IMR-90 (cell line): ENCODE measurements around the gene PLCD1. TPM values are rescaled to one million over a fixed set of nuclear protein-coding genes. Genes with fewer than 3 reads are reported as not detected.

Source experiments
- ATAC-seq: fragments of 200-7000 bp; cut with Tn5 transposase; 2 replicates; pipeline ENCODE4 v1.9.1; 2020; ENCODE audit warnings: low read depth, mild to moderate bottlenecking, moderate library complexity
- BruUV-seq: library from RNA; stranded (reverse); fragments of 400-500 nt; replicated peaks from 2 replicates; lab custom pipeline; 2021; lab: Mats Ljungman, UMichigan
- CTCF ChIA-PET: fragments of 300-600 bp; formaldehyde crosslinking; extraction: SDS; loops from one replicate; lab custom pipeline; 2021; ENCODE audit warnings: antibody characterized with exemption; lab: Yijun Ruan, JAX
- POLR2A ChIA-PET: fragments of 300-600 bp; sonication (Branson Sonifier 250); formaldehyde crosslinking; loops from one replicate; lab custom pipeline; 2022; ENCODE audit warnings: antibody characterized with exemption; ENCODE audit not compliant: unreplicated experiment; lab: Charles Lee
- DNase-seq: peaks from one replicate; pipeline ENCODE4 v3.0.0; 2013
- H2AFZ ChIP-seq: replicated peaks from 2 replicates; pipeline ENCODE3; 2013; ENCODE audit warnings: low read length, mild to moderate bottlenecking; ENCODE audit not compliant: poor library complexity
- H2AK5ac ChIP-seq: 2 replicates; pipeline ENCODE4 v1.6.1; 2013; ENCODE audit warnings: low read depth, low read length, inconsistent platforms
- H2AK9ac ChIP-seq: replicated peaks from 2 replicates; pipeline ENCODE3; 2013; ENCODE audit warnings: mild to moderate bottlenecking, low read depth, low read length, moderate library complexity; ENCODE audit not compliant: poor library complexity
- H2BK120ac ChIP-seq: 2 replicates; pipeline ENCODE4 v1.6.1; 2013; ENCODE audit warnings: low read depth, low read length, inconsistent platforms
- H2BK15ac ChIP-seq: 3 replicates; pipeline ENCODE4 v1.6.1; 2013; ENCODE audit warnings: low read depth, low read length, inconsistent platforms
- H2BK20ac ChIP-seq: 2 replicates; pipeline ENCODE4 v1.6.1; 2013; ENCODE audit warnings: low read depth, mild to moderate bottlenecking, inconsistent platforms, low read length, moderate library complexity
- H2BK5ac ChIP-seq: 2 replicates; pipeline ENCODE4 v1.6.1; 2013; ENCODE audit warnings: mild to moderate bottlenecking, low read depth, low read length, inconsistent platforms; ENCODE audit not compliant: poor library complexity, severe bottlenecking
- H3K14ac ChIP-seq: replicated peaks from 2 replicates; pipeline ENCODE4 v1.6.1; 2013; ENCODE audit warnings: low read depth, low read length, inconsistent platforms
- H3K18ac ChIP-seq: 2 replicates; pipeline ENCODE4 v1.6.1; 2013; ENCODE audit warnings: low read depth, low read length, control low read depth
- H3K23ac ChIP-seq: 2 replicates; pipeline ENCODE4 v1.6.1; 2013; ENCODE audit warnings: low read depth, low read length, inconsistent platforms
- H3K27ac ChIP-seq: 2 replicates; pipeline ENCODE4 v1.5.1; 2013; ENCODE audit warnings: mild to moderate bottlenecking, control low read depth, low read length; ENCODE audit not compliant: insufficient read depth
- H3K27me3 ChIP-seq: 2 replicates; pipeline ENCODE4 v1.6.1; 2013; ENCODE audit warnings: low read length; ENCODE audit not compliant: control insufficient read depth, insufficient read depth
- H3K36me3 ChIP-seq: 2 replicates; pipeline ENCODE4 v1.6.1; 2013; ENCODE audit warnings: low read length, mixed read lengths; ENCODE audit not compliant: control insufficient read depth, insufficient read depth
- H3K4ac ChIP-seq: 2 replicates; pipeline ENCODE4 v1.6.1; 2013; ENCODE audit warnings: low read depth, low read length, inconsistent platforms
- H3K4me1 ChIP-seq: 2 replicates; pipeline ENCODE4 v1.6.1; 2013; ENCODE audit warnings: low read length, mixed read lengths; ENCODE audit not compliant: control insufficient read depth, insufficient read depth
- H3K4me2 ChIP-seq: 2 replicates; pipeline ENCODE4 v1.6.1; 2013; ENCODE audit warnings: low read depth, mild to moderate bottlenecking, control low read depth, low read length, moderate library complexity
- H3K4me3 ChIP-seq: 2 replicates; pipeline ENCODE4 v1.5.1; 2013; ENCODE audit warnings: low read depth, mild to moderate bottlenecking, control low read depth, low read length, moderate library complexity; ENCODE audit not compliant: insufficient read depth
- H3K56ac ChIP-seq: 2 replicates; pipeline ENCODE4 v1.6.1; 2013; ENCODE audit warnings: low read length, inconsistent platforms; ENCODE audit not compliant: insufficient read depth; ENCODE audit errors: extremely low read depth
- H3K79me1 ChIP-seq, 2 experiments: 2 replicates each; pipeline ENCODE4 v1.6.1; 2013; ENCODE audit warnings: low read length in 2 of 2, inconsistent platforms in 1 of 2, low read depth in 1 of 2
- H3K9ac ChIP-seq: 2 replicates; pipeline ENCODE4 v1.6.1; 2013; ENCODE audit warnings: low read depth, low read length, control low read depth
- H3K9me1 ChIP-seq: 2 replicates; pipeline ENCODE4 v1.6.1; 2013; ENCODE audit warnings: low read length, inconsistent platforms; ENCODE audit not compliant: insufficient read depth
- H3K9me3 ChIP-seq: 2 replicates; pipeline ENCODE4 v1.6.1; 2013; ENCODE audit warnings: low read length; ENCODE audit not compliant: control insufficient read depth, insufficient read depth
- H4K20me1 ChIP-seq: 2 replicates; pipeline ENCODE4 v1.6.1; 2013; ENCODE audit warnings: low read length, inconsistent platforms; ENCODE audit not compliant: insufficient read depth
- H4K5ac ChIP-seq: 2 replicates; pipeline ENCODE4 v1.6.1; 2013; ENCODE audit warnings: mild to moderate bottlenecking, low read depth, low read length, control low read depth
- H4K8ac ChIP-seq, 2 experiments: 2 replicates each; pipeline ENCODE4 v1.6.1; 2013; ENCODE audit warnings: low read depth in 2 of 2, low read length in 2 of 2, control low read depth in 1 of 2, inconsistent platforms in 1 of 2
- H4K91ac ChIP-seq: 2 replicates; pipeline ENCODE4 v1.6.1; 2013; ENCODE audit warnings: low read depth, low read length, inconsistent platforms; ENCODE audit not compliant: insufficient read depth
- BHLHE40 ChIP-seq: fragments of 150-350 bp; IDR thresholded peaks from 2 replicates; pipeline ENCODE4 v1.6.1; 2016; ENCODE audit warnings: mild to moderate bottlenecking, low read depth, low read length
- CEBPB ChIP-seq: IDR thresholded peaks from 2 replicates; pipeline ENCODE4 v1.6.1; 2012; ENCODE audit warnings: low read depth, low read length, improper control_type of control experiment
- MXI1 ChIP-seq: IDR thresholded peaks from 2 replicates; pipeline ENCODE4 v1.6.1; 2012; ENCODE audit warnings: low read depth, mild to moderate bottlenecking, low read length, moderate library complexity, borderline replicate concordance
- WGBS, 2 experiments: methylation state at CpG; one replicate each; pipeline versions ENCODE4 v1.1.5 to v1.1.7; 2013; ENCODE audit warnings: missing lambda C conversion rate in 2 of 2; ENCODE audit not compliant: insufficient read length in 1 of 2; ENCODE audit errors: extremely low coverage in 2 of 2; 5-methylcytosine and 5-hydroxymethylcytosine counted together
- dilution Hi-C: fragments of 300-500 bp; cut with HindIII; formaldehyde crosslinking; loops from one replicate; pipeline ENCODE4 v1.14.3; 2018; ENCODE audit warnings: low sequenced_read_pairs; ENCODE audit not compliant: unreplicated experiment
- in situ Hi-C: fragments of 300-500 bp; cut with MboI; formaldehyde crosslinking; loops from 3 replicates; pipeline ENCODE4 v1.14.3; 2019; ENCODE audit warnings: low sequenced_read_pairs, inconsistent platforms, mixed read lengths
- intact Hi-C: fragments of 100-400 bp; cut with micrococcal nuclease; formaldehyde crosslinking; loops from 2 replicates; pipeline ENCODE4 v1.10.0; 2022
- polyA plus RNA-seq, 3 experiments: library from polyadenylated mRNA; depleted of rRNA; stranded (reverse); fragments of >200 nt; gene quantifications; 2 replicates each; pipeline ENCODE4 v1.2.3, GENCODE V29; 2012; ENCODE audit warnings: low replicate concordance in 1 of 3
- total RNA-seq: library from RNA; depleted of rRNA; stranded (reverse); fragments of >200 nt; gene quantifications from 2 replicates; pipeline ENCODE4 v1.2.3, GENCODE V29; 2012
- TF ChIP-seq, protein P1 (sequence below): fragments of 150-350 bp; IDR thresholded peaks from 2 replicates; pipeline ENCODE4 v1.6.1; 2017; ENCODE audit warnings: mild to moderate bottlenecking, antibody characterized with exemption, low read length, low read depth
- TF ChIP-seq, protein P2 (sequence below): conservative IDR thresholded peaks from 2 replicates; pipeline ENCODE4 v1.5.1; 2012; ENCODE audit warnings: mild to moderate bottlenecking, low read depth, low read length, improper control_type of control experiment

The PLCD1 gene
- total and polyA plus RNA-seq, 2 of the 4 experiments (the other 2 are of a cell fraction), result 14.9 to 16.3 TPM

GRCh38 chr3:38008191-38008701, 21.2 kb downstream of the PLCD1 start:
- H3K4ac ChIP-seq, result no peak overlapping the region
- ChIA-PET POLR2A (no interaction called here), CTCF (no interaction called here)
- no peak overlapping the region for H3K9ac ChIP-seq
- dilution Hi-C loops, result no loop called here
- H2BK15ac ChIP-seq, result no peak overlapping the region
- no peak overlapping the region for H2AFZ ChIP-seq
- peaks cover 8% of the 10 kb centered on the region; the same call in 1 of the 2 replicates for H3K9me1 ChIP-seq
- H4K5ac ChIP-seq, result no peak overlapping the region
- H3K14ac ChIP-seq, result no peak overlapping the region
- DNase-seq (no peak), ATAC-seq (no peak)
- H3K18ac ChIP-seq, result no peak overlapping the region
- H3K79me1 ChIP-seq, result no peaks in the 10 kb centered on the region
- H2AK5ac ChIP-seq, result no peak overlapping the region
- no peak overlapping the region for H2AK9ac ChIP-seq
- H3K4me3 ChIP-seq, result no peak overlapping the region
- no peak overlapping the region for H2BK120ac ChIP-seq
- 90% methylated on average over 14 of the region's 19 CpGs; no CpG with 5 or more reads in 1 of the 2 experiments for WGBS, 2 experiments
- intact Hi-C loops, result no loop called here
- no peak overlapping the region for H4K91ac ChIP-seq
- no peak overlapping the region for H2BK5ac ChIP-seq
- no peaks in the 10 kb centered on the region for H3K27me3 ChIP-seq
- H3K23ac ChIP-seq, result no peak overlapping the region
- H3K27ac ChIP-seq, result no peak overlapping the region
- H3K36me3 ChIP-seq, result peaks cover 29% of the 10 kb centered on the region
- H3K4me2 ChIP-seq, result no peak overlapping the region
- H2BK20ac ChIP-seq, result no peak overlapping the region
- in situ Hi-C loops, result no loop called here
- TF ChIP-seq MXI1 (no peak), BHLHE40 (no peak), CEBPB (no peak)
- TF ChIP-seq, protein P1, sequence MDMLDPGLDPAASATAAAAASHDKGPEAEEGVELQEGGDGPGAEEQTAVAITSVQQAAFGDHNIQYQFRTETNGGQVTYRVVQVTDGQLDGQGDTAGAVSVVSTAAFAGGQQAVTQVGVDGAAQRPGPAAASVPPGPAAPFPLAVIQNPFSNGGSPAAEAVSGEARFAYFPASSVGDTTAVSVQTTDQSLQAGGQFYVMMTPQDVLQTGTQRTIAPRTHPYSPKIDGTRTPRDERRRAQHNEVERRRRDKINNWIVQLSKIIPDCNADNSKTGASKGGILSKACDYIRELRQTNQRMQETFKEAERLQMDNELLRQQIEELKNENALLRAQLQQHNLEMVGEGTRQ, result no peak
- TF ChIP-seq, protein P2, sequence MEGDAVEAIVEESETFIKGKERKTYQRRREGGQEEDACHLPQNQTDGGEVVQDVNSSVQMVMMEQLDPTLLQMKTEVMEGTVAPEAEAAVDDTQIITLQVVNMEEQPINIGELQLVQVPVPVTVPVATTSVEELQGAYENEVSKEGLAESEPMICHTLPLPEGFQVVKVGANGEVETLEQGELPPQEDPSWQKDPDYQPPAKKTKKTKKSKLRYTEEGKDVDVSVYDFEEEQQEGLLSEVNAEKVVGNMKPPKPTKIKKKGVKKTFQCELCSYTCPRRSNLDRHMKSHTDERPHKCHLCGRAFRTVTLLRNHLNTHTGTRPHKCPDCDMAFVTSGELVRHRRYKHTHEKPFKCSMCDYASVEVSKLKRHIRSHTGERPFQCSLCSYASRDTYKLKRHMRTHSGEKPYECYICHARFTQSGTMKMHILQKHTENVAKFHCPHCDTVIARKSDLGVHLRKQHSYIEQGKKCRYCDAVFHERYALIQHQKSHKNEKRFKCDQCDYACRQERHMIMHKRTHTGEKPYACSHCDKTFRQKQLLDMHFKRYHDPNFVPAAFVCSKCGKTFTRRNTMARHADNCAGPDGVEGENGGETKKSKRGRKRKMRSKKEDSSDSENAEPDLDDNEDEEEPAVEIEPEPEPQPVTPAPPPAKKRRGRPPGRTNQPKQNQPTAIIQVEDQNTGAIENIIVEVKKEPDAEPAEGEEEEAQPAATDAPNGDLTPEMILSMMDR, result no peak
- no peak overlapping the region for H4K8ac ChIP-seq
- no peak overlapping the region for H3K56ac ChIP-seq
- BruUV-seq, result no TSS peak
- H3K4me1 ChIP-seq, result no peaks in the 10 kb centered on the region
- no peaks in the 10 kb centered on the region for H3K9me3 ChIP-seq
- H4K20me1 ChIP-seq, result peaks cover 8% of the 10 kb centered on the region; the same call in 1 of the 2 replicates
